ENCODE measurements around the gene ANAPC16.

Gene ANAPC16

GRCh38 chr10:72274730-72275350, 59.0 kb downstream of the ANAPC16 start:
- peak; percentile 83 for TF ChIP-seq CTCF (IDR thresholded peaks at IDR 0.05; ENCODE audit: insufficient read depth, low read depth, low read length, missing control alignments)
- peak overlapping the region; percentile 93 for H3K4me3 ChIP-seq (ENCODE audit: low read depth, low read length)
- DNase-seq (ENCODE audit: low read depth) = peak; percentile 83

- DNase-seq (ENCODE audit: low read depth) = peak; percentile 27
- TF ChIP-seq CTCF (IDR thresholded peaks at IDR 0.05; ENCODE audit: insufficient read depth, low read depth, low read length, missing control alignments) = no peak
- H3K4me3 ChIP-seq (ENCODE audit: low read depth, low read length) = peak overlapping the region; percentile 93
These were observed 59.7 kb downstream of the ANAPC16 start for GRCh38 chr10:72275351-72276012.

- no peak for TF ChIP-seq CTCF (IDR thresholded peaks at IDR 0.05; ENCODE audit: insufficient read depth, low read depth, low read length, missing control alignments)
These were observed 60.2 kb downstream of the ANAPC16 start for GRCh38 chr10:72276013-72276387.

DNA sequence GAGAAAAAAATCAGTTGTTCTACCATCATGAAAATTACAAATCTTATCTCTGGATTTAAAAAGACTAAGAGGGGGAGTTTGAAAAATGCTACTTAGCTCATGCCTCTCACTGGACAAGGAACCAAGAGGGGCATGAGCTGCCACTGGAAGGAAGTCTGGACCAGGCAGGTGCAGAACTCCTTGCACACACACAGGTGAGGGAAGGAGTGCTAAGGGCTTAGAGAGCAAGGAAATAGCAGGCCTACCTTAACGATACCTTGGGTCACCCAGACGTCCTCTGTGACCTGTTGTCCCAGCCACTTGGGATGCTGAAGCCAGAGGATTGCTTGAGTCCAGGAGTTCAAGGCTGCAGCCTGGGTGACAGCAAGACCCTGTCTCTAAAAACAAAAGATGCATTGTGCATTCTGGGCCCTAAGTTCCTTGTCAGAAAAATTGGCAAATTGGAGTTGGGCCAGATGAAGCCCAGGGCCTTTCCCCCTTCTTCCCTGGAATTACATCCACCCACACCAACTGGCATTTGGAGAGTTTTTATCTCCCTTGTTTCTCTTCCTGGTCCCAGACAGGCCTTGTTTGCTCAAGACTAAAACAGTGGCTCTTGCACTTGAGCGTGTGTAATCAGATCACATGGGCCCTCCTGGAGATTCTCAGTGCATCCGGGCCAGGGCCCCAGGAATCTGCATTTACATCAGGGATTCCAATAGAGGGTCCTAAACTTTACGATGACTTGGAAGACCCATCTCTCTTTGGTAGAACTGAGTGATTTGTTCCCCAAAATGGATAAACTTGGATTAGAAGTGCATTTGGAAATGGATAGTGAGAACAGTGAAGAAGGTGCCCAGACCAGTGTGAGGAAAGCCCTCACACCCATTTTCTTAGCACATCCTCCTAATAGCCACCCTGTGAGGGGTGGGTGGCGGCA, 60.9 kb downstream of the ANAPC16 start:
- peak; percentile 30 for DNase-seq (ENCODE audit: low read depth)
- H3K4me3 ChIP-seq (ENCODE audit: low read depth, low read length) = peak overlapping the region; percentile 93
- TF ChIP-seq CTCF (IDR thresholded peaks at IDR 0.05; ENCODE audit: insufficient read depth, low read depth, low read length, missing control alignments) = no peak

More at GRCh38 chr10:72276013-72276387, 60.2 kb downstream of the ANAPC16 start:
- no peak for DNase-seq (ENCODE audit: low read depth)
- peak overlapping the region; percentile 93 for H3K4me3 ChIP-seq (ENCODE audit: low read depth, low read length)

DNA sequence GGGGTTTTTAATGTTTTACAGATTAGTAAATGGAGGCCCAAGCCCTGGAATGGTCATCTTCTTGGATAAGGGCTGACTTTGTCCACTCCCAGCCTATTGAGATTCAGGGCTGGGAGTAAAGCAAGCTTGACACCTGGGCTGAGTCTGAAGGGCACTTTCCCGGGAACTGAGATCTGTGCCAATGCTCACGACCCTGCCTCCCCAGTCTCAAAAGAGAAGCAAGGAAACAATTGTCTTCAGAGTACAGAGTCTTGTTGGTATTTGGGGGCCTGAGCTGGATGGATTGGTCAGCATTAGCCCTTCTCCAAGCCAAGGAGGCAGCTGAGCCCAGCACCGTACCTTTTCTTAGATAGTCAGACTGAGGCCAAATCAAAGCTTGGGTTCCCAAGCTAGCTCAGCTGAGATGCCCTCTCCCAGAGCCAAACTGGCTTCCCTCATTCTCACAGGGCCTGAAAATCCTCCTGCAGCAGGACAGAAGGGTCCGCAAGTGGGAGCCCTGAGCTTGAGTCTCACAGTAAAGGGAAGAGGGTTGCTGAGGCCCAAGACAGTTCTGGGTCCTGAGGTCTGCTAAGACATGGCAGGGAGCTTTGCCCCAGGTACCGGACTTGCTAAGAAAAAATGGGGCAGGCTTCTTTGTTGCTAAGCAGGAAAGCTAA, 61.7 kb downstream of the ANAPC16 start:
- TF ChIP-seq CTCF (IDR thresholded peaks at IDR 0.05; ENCODE audit: insufficient read depth, low read depth, low read length, missing control alignments) = no peak
- no peak overlapping the region for H3K4me3 ChIP-seq (ENCODE audit: low read depth, low read length)
- DNase-seq (ENCODE audit: low read depth) = no peak

DNA sequence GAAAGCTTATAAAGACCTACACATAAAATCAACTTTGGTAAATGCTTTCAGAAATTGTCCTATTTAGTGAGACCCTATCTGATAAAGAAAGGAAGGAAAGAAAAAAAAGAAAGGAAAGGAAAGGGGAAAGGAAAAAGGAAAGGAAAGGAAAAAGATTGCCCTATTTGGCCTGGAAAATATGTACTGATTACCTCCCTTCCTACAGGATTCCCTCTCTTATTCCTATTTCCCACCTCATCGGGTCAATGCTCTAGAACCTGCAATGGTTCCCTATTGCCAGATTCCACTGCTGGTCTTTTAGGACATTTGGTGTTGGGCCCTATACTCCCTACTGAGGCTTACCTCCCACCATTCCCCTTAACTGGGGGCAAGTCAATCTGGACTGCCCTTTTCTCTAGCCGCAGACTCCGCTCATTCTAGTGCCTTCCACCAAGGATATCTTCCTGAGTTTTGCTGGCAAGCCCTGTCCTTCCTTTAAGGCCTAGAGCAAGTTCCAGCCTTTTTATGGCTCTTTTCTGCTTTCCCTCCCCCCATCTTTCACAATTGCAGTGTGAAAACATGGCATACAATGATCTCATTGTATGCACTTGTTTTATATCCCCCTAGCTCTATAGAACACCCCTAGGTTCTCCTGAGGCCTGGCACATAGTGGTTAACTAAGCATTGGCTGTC, 62.3 kb downstream of the ANAPC16 start:
- no peak for TF ChIP-seq CTCF (IDR thresholded peaks at IDR 0.05; ENCODE audit: insufficient read depth, low read depth, low read length, missing control alignments)
- H3K4me3 ChIP-seq (ENCODE audit: low read depth, low read length) = no peak overlapping the region
- no peak for DNase-seq (ENCODE audit: low read depth)

Data from GM12865 (cell line).